Activated CD8-positive, alpha-beta memory T cell treated with anti-CD3 and anti-CD28 coated beads for 1 hour (primary cell): ENCODE data around the gene SOST.
A peak's percentile ranks its signal among the peaks of the same experiment; 100 is the strongest.

ENCODE experiments used
- DNase-seq, 2 donors: peaks; one replicate each; pipeline ENCODE4 v3.0.0-alpha.2; 2020; ENCODE audit warnings: low read depth in 1 of 2; ENCODE audit errors: extremely low read depth in 1 of 2

SOST gene

GRCh38 chr17:43745541-43745940 lies 13.1 kb downstream of the SOST start:
- no peak for DNase-seq

- no peak for DNase-seq
These were observed 17.0 kb downstream of the SOST start for GRCh38 chr17:43741636-43742035.

GRCh38 chr17:43740541-43740940 lies 18.1 kb downstream of the SOST start:
- DNase-seq, result no peak

- no peak for DNase-seq
These were observed 20.9 kb downstream of the SOST start for GRCh38 chr17:43737722-43738121.

- DNase-seq, result no peak
These were observed 22.2 kb downstream of the SOST start for GRCh38 chr17:43736389-43736788.

- DNase-seq, result no peak
These were observed 24.2 kb downstream of the SOST start for GRCh38 chr17:43734376-43734775.

- DNase-seq, result no peak
These were observed 24.6 kb downstream of the SOST start for GRCh38 chr17:43733956-43734355.

GRCh38 chr17:43732958-43733357 lies 25.6 kb downstream of the SOST start:
- DNase-seq, result no peak

GRCh38 chr17:43728081-43728480 lies 30.5 kb downstream of the SOST start:
- DNase-seq, result no peak

- no peak for DNase-seq
These were observed 34.8 kb downstream of the SOST start for GRCh38 chr17:43723697-43724359.

- no peak for DNase-seq
These were observed 35.5 kb downstream of the SOST start for GRCh38 chr17:43722870-43723665.

- DNase-seq, result no peak
These were observed 36.3 kb downstream of the SOST start for GRCh38 chr17:43722269-43722619.

GRCh38 chr17:43721537-43722268 lies 36.9 kb downstream of the SOST start:
- no peak for DNase-seq

GRCh38 chr17:43720311-43721060 lies 38.1 kb downstream of the SOST start:
- peak; percentile 41 to 46 for DNase-seq

GRCh38 chr17:43719578-43719977 lies 39.0 kb downstream of the SOST start:
- no peak for DNase-seq

- DNase-seq, result no peak
These were observed 40.0 kb downstream of the SOST start for GRCh38 chr17:43718544-43718943.

GRCh38 chr17:43717913-43718312 lies 40.7 kb downstream of the SOST start:
- DNase-seq, result no peak

- no peak for DNase-seq
These were observed 44.0 kb downstream of the SOST start for GRCh38 chr17:43714465-43715149.

GRCh38 chr17:43713494-43714162 lies 45.0 kb downstream of the SOST start:
- no peak for DNase-seq

- DNase-seq, result no peak
These were observed 46.2 kb downstream of the SOST start for GRCh38 chr17:43712397-43712796.
